GM12891 (cell line): ENCODE data around the gene SERHL2.
"Not testable (repeated sequence)": the region's sequence is repeated elsewhere in the genome, so short reads cannot be mapped to it uniquely, and the experiment has no call there.

ENCODE experiments used
- DNase-seq: peaks from one replicate; pipeline ENCODE4 v3.0.0; 2011; ENCODE audit warnings: low spot score; ENCODE audit not compliant: insufficient read length
- FAIRE-seq: peaks from 2 replicates; lab custom pipeline; 2011; peaks lifted over from hg19 to GRCh38; lab: Jason Lieb, UNC
- PAX5 ChIP-seq: IDR thresholded peaks from 2 replicates; pipeline ENCODE4 v1.6.1; 2011; ENCODE audit warnings: low read length, moderate library complexity, mild to moderate bottlenecking; ENCODE audit not compliant: insufficient read depth, severe bottlenecking
- POLR2A ChIP-seq: IDR thresholded peaks from 2 replicates; pipeline ENCODE4 v1.6.1; 2011; ENCODE audit warnings: low read depth, low read length, control low read depth
- POLR2AphosphoS5 ChIP-seq: IDR thresholded peaks from 2 replicates; pipeline ENCODE4 v1.6.1; 2011; ENCODE audit warnings: low read depth, low read length, control low read depth
- POU2F2 ChIP-seq: IDR thresholded peaks from 2 replicates; pipeline ENCODE4 v1.6.1; 2011; ENCODE audit warnings: low read depth, mild to moderate bottlenecking, control low read depth, low read length, moderate library complexity
- SPI1 ChIP-seq: IDR thresholded peaks from 2 replicates; pipeline ENCODE4 v1.6.1; 2011; ENCODE audit warnings: low read depth, low read length, control low read depth
- TAF1 ChIP-seq: IDR thresholded peaks from 2 replicates; pipeline ENCODE4 v1.6.1; 2011; ENCODE audit warnings: low read depth, low read length, control low read depth

Gene SERHL2

DNA sequence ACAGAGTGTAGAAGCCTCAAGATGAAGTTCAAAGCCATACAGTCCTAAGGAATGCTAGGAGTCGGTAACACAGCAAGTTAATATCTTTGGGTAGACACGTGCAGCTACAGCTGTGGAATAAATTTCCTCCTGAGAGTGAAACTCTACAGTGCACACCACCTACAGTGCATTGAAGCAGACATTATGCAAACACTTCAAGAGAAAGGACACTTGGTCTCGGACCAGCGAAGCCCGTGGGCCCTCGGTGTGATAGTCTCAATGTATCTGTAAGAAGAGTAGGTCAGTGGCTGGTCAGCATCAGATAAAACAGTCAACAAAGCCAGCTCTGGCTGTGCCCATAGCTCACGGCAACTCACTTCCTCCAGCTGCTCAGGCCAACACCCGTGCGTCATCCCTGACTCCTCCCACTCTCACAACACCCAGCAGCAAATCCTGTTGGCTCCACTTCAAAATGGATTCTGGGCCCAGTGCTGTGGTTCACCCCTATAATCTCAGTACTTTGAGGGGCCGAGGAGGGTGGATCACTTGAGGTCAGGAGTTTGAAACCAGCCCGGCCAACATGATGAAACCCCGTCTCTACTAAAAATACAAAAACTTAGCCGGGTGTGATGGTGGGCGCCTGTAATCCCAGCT is 16.4 kb upstream of the SERHL2 start:
- not testable (repeated sequence) for DNase-seq
- peak; percentile 70; the same call in 1 of the 2 replicates for TF ChIP-seq POU2F2
- FAIRE-seq, result peak; percentile 84

DNA sequence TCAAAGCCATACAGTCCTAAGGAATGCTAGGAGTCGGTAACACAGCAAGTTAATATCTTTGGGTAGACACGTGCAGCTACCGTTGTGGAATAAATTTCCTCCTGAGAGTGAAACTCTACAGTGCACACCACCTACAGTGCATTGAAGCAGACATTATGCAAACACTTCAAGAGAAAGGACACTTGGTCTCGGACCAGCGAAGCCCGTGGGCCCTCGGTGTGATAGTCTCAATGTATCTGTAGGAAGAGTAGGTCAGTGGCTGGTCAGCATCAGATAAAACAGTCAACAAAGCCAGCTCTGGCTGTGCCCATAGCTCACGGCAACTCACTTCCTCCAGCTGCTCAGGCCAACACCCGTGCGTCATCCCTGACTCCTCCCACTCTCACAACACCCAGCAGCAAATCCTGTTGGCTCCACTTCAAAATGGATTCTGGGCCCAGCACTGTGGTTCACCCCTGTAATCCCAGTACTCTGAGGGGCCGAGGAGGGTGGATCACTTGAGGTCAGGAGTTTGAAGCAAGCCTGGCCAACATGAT is 14.5 kb upstream of the SERHL2 start:
- not testable (repeated sequence) for DNase-seq
- peak; percentile 95 for FAIRE-seq

DNA sequence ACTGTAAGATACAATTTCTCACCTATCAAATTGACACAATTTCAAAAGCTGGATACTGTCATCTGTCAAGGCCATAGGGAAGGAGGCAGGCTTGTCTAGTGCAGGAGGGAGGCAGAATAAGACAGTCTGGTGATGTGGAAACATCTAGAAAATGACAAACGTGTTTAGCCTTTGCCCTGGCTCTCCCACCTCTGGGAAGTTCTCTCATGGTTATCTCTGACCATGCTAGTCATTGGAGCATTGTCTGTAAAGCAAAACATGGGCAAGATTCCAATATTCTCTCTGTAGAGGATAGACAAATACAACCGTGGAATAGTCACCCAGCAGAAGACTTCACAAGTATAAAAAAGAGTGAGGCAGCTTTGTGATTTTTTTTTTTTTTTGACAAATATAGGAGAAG is 9.1 kb upstream of the SERHL2 start:
- TF ChIP-seq POLR2A (no peak), POLR2AphosphoS5 (no peak), TAF1 (no peak), PAX5 (no peak), SPI1 (no peak), POU2F2 (no peak)
- DNase-seq, result no peak
- FAIRE-seq, result no peak

DNA sequence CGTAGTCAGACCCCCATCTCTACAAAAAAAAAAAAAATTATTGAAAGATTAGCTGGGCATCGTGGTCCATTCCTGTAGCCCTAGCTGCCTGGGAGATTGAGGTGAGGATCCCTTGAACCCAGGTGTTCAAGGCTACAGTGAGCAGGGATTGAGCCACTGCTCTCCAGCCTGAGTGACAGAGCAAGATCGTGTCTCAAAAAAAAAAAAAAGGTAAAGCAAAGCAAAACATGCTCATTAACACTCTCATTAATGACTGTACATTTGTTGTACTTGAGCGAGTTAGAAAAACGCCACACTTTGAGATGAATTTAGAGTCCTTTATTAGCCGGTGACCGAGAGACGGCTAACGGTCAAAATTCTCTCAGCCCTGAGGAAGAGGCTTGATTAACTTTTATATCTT is 6.2 kb upstream of the SERHL2 start:
- DNase-seq, result no peak
- TF ChIP-seq POU2F2 (no peak), PAX5 (no peak), TAF1 (no peak), POLR2A (no peak), POLR2AphosphoS5 (no peak), SPI1 (no peak)
- no peak for FAIRE-seq

DNA sequence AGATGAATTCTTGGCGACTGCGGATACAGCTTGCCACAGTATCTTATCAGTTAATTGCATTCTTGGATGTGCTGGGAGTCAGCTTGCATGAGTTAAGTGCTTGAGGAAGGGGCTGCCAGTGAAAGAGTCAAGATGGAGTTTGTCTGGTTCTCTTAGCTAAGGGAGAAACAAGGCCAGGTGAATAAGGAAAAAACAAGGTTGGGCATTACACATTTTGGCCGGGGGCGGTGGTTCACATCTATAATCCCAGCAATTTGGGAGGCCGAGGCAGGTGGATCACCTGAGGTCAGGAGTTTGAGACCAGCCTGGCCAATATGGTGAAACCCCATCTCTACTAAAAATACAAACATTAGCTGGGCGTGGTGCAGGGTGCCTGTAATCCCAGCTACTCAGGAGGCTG is 5.6 kb upstream of the SERHL2 start:
- DNase-seq, FAIRE-seq: not testable (repeated sequence)

DNA sequence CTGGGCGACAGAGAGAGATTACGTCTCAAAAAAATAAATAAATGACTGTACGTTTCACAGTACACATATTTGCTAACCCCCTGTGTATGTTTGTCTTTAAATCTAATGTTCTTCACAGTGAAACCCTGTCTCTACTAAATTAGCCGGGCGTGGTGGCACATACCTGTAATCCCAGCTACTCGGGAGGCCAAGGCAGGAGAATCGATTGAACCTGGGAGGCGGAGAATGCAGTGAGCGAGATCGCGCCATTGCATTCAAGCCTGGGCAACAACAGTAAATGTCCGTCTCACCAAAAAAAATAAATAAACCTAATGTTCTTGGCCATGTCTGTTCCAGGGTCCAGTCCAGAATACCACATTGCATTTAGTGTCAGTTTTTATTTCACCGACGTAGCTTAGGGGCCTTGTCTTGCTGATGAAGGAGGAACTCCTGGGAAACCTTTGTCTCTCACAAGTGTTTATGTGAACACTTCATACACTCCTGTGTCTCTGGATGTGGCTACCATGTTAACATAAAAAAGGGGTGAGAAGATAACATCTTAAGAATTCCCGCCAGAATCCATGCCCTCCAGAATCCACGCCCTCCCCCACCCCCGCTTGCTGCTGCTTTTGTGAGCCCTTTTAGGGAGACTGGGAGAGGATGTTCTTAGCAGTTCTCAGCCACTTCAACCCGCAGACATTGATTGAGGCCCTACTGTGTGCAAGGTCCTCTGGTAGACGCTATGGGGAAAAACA is 5.0 kb upstream of the SERHL2 start:
- TF ChIP-seq PAX5, result no peak
- TF ChIP-seq POLR2AphosphoS5, result no peak
- no peak for TF ChIP-seq POU2F2
- no peak for TF ChIP-seq SPI1
- TF ChIP-seq POLR2A, result no peak
- FAIRE-seq, result no peak

DNA sequence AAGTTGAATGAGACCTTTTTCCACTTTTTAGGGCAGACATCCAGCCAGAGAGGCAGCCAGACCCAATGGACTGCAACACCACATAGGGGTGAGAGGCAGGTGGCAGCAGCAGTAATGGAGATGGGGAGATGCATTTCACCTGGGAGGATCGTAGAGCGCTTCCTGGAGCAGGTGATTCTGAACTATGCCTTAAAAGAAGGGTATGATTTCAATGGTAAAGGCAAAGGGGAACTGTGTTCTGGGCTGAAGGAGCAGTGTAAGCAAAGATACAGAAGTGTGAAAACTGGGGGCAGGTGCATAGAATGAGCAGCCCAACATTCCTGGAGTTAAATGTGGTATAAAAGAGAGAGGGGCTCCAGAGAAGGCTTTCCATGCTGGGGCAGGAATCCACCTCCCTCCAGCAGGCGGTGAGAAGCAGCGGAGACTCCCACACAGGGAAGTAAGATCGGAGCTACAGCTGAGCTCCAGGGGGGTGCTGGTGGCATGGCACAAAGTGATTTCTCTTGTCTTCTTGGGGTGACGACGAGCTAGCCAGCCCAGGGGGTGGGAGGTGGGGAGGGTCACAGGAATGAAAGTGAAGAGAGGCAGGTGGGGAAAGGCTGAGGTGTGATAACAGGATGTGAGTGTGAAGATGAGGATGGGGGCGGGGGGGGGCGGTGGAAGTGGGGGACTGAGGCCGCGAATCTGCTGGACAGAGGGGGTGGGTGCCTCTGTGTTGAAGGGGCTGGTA is 4.3 kb upstream of the SERHL2 start:
- DNase-seq, result no peak
- TF ChIP-seq PAX5 (no peak), SPI1 (no peak), POLR2AphosphoS5 (no peak), POLR2A (no peak), POU2F2 (no peak), TAF1 (no peak)
- FAIRE-seq, result no peak

More for the DNA sequence above, 5.0 kb upstream of the SERHL2 start:
- DNase-seq, result no peak

DNA sequence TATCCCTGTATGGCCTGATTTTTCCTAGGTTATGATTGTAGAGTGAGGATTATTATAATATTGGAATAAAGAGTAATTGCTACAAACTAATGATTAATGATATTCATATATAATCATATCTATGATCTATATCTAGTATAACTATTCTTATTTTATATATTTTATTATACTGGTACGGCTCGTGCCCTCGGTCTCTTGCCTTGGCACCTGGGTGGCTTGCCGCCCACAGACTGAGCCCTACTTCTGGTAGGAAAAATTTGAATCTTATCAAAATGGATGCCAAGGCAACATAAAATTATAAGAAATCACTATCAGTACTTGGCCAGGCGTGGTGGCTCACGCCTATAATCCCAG is 1.5 kb upstream of the SERHL2 start:
- not testable (repeated sequence) for FAIRE-seq, DNase-seq

DNA sequence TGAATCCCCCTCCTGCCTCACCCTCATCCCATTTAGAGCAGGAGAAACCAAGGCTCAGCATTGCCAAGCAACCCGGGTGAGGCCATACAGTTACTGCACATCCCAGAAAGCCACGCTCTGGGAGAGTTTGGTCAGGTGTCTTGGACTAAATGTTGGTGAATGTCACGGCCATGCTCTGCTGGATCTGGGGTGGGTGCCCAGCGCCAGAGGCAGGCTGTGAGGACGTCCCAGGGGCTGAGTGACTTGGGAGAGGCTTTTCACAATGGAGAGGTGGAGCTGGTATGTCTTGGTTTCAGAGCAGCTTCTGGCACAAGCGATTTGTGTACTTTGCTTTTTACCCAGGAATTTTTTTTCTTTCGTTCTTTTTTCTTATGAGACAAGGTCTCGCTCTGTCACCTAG is 6.6 kb downstream of the SERHL2 start:
- TF ChIP-seq PAX5, result no peak
- TF ChIP-seq POLR2A, result no peak
- TF ChIP-seq TAF1, result no peak
- no peak for TF ChIP-seq SPI1
- TF ChIP-seq POU2F2, result no peak
- no peak for TF ChIP-seq POLR2AphosphoS5
- DNase-seq, result no peak
- no peak for FAIRE-seq

DNA sequence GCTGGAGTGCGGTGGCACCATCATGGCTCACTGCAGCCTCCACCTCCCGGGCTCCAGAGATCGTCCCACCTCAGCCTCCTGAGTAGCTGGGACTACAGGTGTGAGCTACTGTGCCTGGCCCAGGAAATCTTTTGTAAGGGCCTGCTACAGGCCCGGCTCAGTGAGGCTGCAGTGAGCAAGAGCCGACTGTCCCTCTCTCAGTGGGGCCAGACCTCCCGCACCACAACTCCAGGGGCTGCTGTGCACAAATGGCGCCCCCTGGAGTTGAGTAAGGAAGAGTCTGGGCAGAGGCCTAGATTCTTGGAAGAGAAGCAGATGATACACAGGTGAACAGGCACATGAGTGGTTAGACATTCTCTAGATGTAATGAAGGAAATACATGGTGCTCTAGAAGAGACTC is 7.0 kb downstream of the SERHL2 start:
- no peak for TF ChIP-seq POLR2A
- TF ChIP-seq TAF1, result no peak
- no peak for TF ChIP-seq POU2F2
- TF ChIP-seq POLR2AphosphoS5, result no peak
- TF ChIP-seq SPI1, result no peak
- TF ChIP-seq PAX5, result no peak
- peak; percentile 66 for FAIRE-seq
- no peak for DNase-seq

DNA sequence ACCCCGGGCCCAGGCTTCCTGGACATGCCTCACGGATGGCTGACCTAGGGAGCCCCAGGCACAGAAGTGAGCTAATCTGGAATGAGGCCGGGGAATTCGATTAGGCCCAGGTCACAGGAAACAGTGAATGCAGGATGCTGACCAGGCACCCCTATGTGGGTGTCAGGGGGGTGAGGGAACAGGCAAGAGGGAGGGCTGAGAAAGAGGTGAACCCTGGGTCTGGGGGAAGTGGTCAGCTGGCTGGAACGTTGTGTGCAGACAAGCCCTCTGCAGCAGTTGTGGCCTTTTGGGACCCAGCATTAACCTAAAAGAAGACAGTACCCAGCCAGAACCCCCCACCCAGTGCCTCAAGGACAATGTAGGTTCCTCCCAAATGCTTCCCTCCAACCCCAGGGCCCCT is 8.1 kb downstream of the SERHL2 start:
- no peak for TF ChIP-seq SPI1
- FAIRE-seq (peak; percentile 40), DNase-seq (no peak)
